CD4-positive, alpha-beta T cell treated with Interleukin-6 for 4 hours (primary cell): Measurements from ENCODE around the gene IGSF5.

Experiments
- DNase-seq: peaks from one replicate; pipeline ENCODE4 v3.0.0-alpha.2; 2020; ENCODE audit warnings: mixed read lengths

The IGSF5 gene

GRCh38 chr21:39837861-39838359 is 92.9 kb downstream of the IGSF5 start:
- DNase-seq = no peak

GRCh38 chr21:39840373-39841097 is 95.6 kb downstream of the IGSF5 start:
- no peak for DNase-seq

DNA sequence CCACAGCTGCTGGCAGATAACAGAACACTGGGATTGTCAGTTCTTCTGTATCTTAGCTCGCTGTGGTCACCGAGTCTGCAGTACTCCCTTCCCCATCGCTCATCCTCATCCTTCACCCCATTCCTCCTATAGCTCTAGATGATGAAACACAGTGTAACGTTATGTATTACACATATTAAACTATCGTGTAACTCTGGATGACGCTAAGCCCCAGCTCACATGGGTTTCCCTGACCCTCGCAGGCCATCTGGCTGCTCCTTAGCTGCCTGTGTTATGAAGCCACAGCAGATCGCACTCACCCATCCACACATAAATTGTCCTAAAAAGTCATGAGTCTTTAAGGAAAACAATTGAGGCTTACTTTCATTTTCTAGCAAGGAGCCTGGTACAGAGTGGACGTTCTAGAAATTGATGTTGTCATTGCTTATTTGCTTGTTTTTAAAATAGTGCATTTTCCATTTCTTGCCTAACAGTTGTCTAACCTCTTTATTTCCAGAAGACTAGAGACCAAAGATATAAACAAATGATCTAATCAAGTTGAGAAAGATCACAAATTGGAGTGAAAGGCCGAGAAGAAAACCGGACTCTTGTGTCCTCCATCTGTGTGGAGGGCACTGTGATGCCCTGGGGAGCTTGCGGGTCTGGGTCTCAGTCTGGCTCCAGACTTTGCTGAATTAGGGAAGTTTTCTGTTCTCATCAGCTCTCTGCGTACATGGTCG is 97.9 kb downstream of the IGSF5 start:
- DNase-seq = no peak

- DNase-seq = no peak
These were observed 98.5 kb downstream of the IGSF5 start for GRCh38 chr21:39843483-39843882.

GRCh38 chr21:39843916-39844315 is 98.9 kb downstream of the IGSF5 start:
- DNase-seq = no peak

- DNase-seq = no peak
These were observed 100.7 kb downstream of the IGSF5 start for GRCh38 chr21:39845571-39846130.

- no peak for DNase-seq
These were observed 102.9 kb downstream of the IGSF5 start for GRCh38 chr21:39847877-39848276.

DNA sequence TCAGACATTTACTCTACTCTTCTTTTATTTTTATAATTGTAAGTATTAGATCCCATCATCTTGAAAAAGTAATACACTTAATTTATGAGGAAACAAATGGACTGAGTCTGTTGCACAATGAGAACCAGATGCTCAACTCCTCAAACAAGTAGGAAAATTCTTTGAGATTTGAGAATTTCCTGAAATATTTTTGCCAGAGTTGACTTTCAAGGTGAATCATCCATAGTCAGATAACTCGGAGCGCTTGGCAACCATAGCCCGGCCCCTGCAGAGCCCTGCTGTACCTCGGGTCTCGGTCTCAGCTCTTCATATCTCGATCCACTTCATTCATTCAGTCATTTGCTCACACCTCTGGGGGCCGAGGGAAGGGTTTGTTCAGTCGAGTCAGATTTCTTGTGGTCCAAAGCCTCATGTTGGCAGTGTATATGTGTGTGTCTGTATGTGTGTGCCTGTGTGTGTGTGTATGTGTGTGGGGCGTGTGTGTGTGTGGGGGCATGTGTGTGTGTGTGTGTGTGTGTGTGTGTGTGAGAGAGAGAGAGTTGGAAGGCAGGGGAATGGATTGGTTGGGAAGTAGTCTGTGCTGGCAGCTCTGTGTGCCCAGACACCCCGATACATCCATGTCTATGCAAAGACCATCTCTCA is 104.2 kb downstream of the IGSF5 start:
- DNase-seq = no peak

- no peak for DNase-seq
These were observed 105.3 kb downstream of the IGSF5 start for GRCh38 chr21:39850333-39850732.

DNA sequence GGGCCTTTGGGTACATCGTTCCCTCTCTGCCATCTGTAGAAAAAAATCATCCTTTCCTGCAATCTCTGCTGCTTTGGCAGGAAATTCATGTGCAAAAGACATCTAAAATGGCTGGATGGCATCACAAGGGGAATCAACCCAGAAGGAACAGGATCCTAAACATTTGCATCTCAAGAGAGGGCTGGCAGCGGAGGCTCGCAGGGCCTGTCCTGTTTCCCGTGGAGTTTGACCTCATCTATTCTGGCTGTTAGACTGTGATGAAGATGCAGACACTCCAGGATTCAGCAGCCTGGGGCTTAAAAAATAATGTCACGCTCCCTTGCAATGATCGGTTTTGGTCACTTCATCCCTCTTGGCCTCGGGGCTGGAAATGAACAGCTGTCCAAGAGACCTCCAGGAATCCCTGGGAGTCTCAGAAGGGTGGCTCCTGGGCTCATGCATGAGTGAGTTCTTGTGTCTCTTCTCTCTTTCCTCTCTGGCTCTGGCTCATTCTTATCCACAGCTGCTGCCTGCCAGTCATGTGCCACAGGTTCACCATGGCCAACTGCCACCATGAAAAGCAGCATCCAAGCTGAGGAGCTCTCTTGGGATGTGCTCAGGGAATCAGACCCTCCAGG is 106.1 kb downstream of the IGSF5 start:
- no peak for DNase-seq
